CD4-positive, alpha-beta T cell treated with Interleukin-6 for 4 hours (primary cell): Measurements from ENCODE around the gene KIF27.
"Not testable (repeated sequence)": the region's sequence is repeated elsewhere in the genome, so short reads cannot be mapped to it uniquely, and the experiment has no call there.

Source experiments
- DNase-seq: peaks from one replicate; pipeline ENCODE4 v3.0.0-alpha.2; 2020; ENCODE audit warnings: mixed read lengths

Gene KIF27, protein sequence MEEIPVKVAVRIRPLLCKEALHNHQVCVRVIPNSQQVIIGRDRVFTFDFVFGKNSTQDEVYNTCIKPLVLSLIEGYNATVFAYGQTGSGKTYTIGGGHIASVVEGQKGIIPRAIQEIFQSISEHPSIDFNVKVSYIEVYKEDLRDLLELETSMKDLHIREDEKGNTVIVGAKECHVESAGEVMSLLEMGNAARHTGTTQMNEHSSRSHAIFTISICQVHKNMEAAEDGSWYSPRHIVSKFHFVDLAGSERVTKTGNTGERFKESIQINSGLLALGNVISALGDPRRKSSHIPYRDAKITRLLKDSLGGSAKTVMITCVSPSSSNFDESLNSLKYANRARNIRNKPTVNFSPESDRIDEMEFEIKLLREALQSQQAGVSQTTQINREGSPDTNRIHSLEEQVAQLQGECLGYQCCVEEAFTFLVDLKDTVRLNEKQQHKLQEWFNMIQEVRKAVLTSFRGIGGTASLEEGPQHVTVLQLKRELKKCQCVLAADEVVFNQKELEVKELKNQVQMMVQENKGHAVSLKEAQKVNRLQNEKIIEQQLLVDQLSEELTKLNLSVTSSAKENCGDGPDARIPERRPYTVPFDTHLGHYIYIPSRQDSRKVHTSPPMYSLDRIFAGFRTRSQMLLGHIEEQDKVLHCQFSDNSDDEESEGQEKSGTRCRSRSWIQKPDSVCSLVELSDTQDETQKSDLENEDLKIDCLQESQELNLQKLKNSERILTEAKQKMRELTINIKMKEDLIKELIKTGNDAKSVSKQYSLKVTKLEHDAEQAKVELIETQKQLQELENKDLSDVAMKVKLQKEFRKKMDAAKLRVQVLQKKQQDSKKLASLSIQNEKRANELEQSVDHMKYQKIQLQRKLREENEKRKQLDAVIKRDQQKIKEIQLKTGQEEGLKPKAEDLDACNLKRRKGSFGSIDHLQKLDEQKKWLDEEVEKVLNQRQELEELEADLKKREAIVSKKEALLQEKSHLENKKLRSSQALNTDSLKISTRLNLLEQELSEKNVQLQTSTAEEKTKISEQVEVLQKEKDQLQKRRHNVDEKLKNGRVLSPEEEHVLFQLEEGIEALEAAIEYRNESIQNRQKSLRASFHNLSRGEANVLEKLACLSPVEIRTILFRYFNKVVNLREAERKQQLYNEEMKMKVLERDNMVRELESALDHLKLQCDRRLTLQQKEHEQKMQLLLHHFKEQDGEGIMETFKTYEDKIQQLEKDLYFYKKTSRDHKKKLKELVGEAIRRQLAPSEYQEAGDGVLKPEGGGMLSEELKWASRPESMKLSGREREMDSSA (N-terminal part only)

GRCh38 chr9:83920927-83921707, at the start of gene KIF27:
Gene KIF27, minus strand, starts transcription at chr9:83921432. Its CDS starts 5,841 bp downstream, at chr9:83915591.
- DNase-seq = peak; percentile 97

GRCh38 chr9:83969602-83970001, 48.4 kb upstream of the KIF27 start:
- DNase-seq = no peak

- DNase-seq = no peak
These were observed 45.8 kb upstream of the KIF27 start for GRCh38 chr9:83967073-83967472.

DNA sequence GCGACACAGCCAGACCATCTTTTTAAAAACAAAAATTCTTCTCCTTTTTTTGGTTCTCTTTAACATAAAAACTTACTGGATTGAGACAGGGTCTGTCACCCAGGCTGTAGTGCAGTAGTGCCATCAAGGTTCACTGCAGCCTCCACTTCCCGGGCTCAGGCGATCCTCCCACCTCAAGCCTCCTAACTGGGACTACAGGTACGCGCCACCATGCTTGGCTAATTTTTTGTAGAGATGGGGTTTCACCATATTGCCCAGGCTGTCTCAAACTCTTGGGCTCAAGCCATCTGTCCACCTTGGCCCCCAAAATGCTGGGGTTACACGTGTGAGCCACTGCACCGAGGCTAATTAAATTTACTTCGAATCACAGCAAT, 45.0 kb upstream of the KIF27 start:
- DNase-seq = no peak

- no peak for DNase-seq
These were observed 44.3 kb upstream of the KIF27 start for GRCh38 chr9:83965350-83966208.

DNA sequence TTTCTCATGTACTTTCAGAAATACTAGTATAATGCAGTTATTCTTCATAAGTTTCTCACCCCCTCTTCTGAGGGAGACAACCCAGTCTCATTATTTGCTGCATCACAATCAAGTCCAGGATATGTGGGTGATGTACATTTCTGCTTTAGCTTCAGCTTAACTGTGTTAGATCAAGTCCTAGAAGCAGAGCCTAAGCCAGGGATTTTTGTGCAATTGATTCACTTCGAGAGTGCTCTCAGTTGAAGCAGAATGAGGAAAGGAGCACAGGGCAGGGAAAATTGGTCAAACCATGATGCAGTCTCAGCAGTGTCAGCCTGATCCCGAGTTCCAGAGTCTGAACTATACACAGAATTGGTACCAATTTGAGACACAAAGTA, 43.7 kb upstream of the KIF27 start:
- no peak for DNase-seq

GRCh38 chr9:83962165-83962564, 40.9 kb upstream of the KIF27 start:
- no peak for DNase-seq

DNA sequence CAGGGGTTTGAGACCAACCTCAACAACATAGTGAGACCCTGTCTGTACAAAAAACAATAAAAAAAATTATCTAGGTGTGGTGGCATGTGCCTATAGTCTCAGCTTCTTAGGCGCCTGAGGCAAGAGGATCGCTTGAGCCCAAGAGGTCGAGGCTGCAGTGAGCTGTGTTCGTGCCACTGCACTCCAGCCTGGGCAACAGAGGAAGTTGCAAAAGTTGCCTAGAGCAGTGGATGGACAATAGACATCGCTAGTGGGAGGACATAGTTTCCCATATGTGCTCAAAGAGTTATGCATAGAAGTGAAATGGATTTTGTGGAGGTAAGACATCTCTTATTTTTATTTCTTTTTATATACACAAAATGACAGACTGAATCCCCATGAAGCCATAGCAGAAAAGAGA, 39.8 kb upstream of the KIF27 start:
- no peak for DNase-seq

DNA sequence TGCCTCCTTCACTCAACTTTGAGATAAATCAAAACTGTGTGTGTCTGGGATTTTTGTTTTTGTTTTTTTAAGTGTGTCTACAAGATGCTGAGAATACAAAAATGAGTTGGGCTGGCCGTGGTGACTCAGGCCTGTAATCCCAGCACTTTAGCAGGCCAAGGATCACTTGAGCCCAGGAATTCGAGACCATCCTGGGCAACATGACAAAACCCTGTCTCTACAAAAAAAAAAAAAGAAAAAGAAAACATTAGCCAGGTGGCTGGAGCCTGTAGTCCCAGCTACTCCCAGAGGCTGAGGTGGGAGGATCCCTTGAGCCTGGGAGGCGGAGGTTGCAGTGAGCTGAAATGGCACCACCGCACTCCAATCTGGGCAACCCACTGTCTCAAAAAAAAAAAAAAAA, 37.8 kb upstream of the KIF27 start:
- DNase-seq = no peak

- DNase-seq = no peak
These were observed 35.9 kb upstream of the KIF27 start for GRCh38 chr9:83957248-83957513.

DNA sequence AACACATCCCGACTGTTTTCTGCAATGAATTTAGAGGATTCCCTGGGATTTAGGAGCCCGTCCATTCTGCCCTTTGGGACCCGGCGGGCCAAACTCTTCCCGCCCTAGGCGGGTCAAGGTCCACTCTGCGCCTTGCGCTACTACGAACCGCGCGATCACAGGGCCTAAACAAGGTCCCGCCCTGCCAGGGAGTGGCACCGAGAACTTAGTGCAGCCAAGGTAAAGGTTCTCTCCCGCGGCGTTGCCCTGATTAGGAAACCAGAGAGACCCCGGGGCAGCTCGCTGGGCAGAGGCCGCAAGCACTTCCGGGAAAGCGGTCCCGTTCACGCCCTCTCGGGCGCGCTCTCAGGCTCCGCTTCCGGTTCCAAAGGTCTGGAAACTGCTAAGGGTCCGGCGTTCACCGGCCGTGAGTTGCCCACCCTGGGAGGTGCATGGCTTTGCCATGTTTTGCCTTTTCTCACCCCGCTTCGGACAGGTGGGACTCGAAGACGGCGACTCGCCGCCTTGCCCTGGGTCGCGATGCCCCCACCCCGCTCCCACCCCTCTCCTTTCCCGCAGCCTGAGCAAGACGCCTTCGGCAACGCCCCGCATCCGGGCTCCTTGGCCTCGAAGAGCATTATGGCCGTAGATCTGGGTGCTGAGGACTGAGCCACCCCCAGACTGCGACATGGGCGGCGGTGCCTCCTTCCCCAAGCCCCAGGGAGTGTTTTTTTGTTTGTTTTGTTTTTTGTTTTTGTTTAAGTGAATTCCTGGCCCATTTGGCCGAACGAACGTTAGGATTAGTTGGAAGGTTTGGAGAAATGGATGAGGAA, 35.4 kb upstream of the KIF27 start:
- DNase-seq = peak; percentile 71

- peak; percentile 39 for DNase-seq
These were observed 34.8 kb upstream of the KIF27 start for GRCh38 chr9:83956086-83956435.

DNA sequence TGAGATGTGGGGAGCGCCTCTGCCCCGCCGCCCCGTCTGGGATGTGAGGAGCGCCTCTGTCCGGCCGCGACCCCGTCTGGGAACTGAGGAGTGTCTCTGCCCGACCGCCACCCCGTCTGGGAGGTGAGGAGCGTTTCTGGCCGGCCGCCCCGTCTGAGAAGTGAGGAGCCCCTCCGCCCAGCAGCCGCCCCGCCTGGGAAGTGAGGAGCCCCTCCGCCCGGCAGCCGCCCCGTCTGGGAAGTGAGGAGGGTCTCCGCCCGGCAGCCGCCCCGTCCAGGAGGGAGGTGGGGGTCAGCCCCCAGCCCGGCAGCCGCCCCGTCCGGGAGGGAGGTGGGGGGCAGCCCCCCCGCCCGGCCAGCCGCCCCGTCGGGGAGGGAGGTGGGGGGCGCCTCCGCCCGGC, 26.9 kb upstream of the KIF27 start:
- not testable (repeated sequence) for DNase-seq

DNA sequence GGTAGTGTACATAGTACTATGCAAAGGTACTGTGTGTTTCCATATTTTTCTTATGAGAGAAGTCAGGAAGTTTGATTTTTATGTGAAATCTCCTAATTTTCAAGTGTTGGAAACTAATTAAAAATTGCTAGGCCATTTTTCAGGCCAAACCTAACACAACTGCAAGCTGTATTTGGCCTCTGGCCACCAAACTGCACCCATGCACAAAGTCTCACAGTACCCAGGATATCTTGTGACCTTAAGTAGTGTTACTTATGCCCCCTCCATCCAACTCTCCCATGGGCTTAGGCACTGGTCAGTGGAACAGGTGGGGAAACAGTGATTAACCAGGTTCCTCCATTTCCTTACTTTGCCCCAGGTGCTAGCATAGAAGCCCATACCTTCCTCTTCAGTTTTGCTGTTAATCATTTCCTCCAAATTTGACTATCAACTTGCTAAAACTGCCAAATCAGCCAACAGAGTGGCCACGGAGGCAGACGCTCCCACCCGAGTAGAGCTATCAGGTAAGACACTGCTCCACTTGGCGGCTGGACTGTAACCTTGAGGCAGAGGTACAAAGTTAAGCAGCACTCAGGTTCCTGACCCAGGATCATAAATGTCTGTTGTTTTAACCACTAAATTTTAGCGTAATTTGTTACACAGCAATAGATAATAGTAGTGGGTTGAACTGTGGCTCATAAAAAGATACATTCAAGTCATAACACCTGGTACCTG, 19.5 kb upstream of the KIF27 start:
- DNase-seq = no peak

DNA sequence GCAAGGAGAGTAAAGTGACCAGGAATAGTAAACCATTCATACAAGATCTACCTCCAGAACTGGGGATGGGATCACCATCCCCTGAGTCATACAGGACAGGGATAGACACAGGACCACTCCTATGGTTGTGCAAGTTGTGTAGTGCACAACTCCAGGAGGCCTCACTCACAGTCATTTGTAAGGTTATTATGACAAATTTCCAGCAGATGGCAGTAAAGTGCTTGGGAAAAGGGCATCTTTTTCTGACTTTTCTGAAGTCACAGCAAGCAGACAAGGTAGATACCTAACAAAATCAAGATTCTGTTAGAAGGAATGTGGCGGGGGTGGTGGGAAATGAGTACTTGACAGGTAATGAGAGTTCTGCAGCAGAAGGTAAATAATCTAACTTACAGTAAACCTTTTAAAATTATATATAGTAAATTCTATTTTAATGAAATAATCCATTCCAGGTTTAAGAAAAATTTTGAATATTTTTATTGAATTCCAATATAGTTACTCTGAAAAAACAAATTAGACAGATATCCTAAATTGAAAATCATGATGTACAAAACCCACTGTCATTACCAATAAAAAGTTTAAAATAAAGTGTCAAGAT, 16.7 kb upstream of the KIF27 start:
- DNase-seq = peak; percentile 27

DNA sequence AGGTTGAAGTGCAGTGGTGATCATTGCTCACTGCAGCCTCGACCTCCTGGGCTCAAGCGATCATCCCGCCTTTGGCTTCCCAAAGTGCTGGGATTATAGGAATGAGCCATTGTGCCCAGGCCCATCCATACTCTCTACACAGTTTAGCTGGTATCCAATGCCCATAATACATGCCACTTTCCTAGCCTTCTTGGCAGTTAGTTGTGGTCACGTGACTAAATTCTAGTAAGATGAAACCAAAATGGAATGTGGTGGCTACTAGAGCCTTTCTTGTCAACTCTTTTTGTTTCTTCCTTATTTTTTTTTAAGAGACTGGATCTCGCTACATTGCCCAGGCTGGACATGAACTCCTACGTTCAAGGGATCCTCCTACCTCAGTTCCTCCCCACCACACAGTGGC, 15.3 kb upstream of the KIF27 start:
- DNase-seq = no peak

- no peak for DNase-seq
These were observed 14.2 kb upstream of the KIF27 start for GRCh38 chr9:83935276-83935935.

DNA sequence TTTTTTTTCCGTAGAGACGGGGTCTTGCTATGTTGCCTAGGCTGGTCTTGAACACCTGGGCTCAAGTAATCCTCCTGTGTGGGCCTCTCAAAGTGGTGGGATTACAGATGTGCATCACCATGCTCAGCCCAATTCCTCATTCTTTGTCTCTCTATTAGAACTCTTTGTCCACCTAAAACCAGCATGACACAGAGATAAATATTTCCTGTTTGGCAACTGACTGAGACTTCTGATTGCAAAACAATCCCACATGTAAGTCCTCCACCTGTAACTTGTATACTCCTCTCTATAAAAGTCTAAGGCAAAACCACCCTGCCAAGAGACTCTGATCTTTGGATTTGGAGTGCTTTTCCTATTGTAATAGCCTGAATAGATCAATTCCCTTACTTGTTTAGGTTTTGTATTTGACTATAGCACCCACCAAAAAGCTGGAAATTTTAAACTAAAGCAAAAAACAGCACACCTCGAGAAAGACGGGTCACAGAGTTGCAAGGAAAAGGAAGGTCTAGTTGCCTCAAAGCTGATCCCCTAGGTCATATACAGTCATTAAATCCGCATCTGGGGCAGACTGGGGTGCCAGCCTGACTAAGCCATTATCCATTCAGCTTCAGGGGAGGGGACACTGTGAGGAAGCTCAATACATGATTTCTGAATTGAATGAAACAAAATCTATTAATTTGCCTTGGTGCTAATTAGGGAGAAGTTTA, 13.5 kb upstream of the KIF27 start:
- DNase-seq = no peak

- no peak for DNase-seq
These were observed 12.6 kb upstream of the KIF27 start for GRCh38 chr9:83933790-83934189.
